Right atrium auricular region (tissue), 2 donors: ENCODE data around the gene BCAN. TPM values are rescaled to one million over a fixed set of nuclear protein-coding genes. Genes with fewer than 3 reads are reported as not detected.

Experiments
- DNase-seq: peaks from one replicate; pipeline ENCODE4 v3.0.0-alpha.2; 2019; ENCODE audit warnings: low spot score
- H3K27ac ChIP-seq, 2 donors: fragments of 200-600 bp; sonication (generic); 1 replicate in 1 of 2; 2 replicates in 1 of 2; pipeline ENCODE4 v1.5.1; 2016 to 2019
- H3K27me3 ChIP-seq, 2 donors: fragments of 200-600 bp; sonication (generic); one replicate each; pipeline versions ENCODE4 v1.5.1 to v1.6.0; 2017 to 2019
- H3K36me3 ChIP-seq: fragments of 200-600 bp; sonication (generic); one replicate; pipeline ENCODE4 v1.5.1; 2016
- H3K4me1 ChIP-seq, 2 donors: fragments of 200-600 bp; sonication (generic); one replicate each; pipeline versions ENCODE4 v1.5.1 to v1.6.0; 2017 to 2019
- H3K4me3 ChIP-seq, 2 donors: fragments of 200-600 bp; sonication (generic); 1 replicate in 1 of 2; 2 replicates in 1 of 2; pipeline ENCODE4 v1.5.1; 2017 to 2019; ENCODE audit warnings: mild to moderate bottlenecking in 1 of 2, moderate library complexity in 1 of 2
- H3K9me3 ChIP-seq, 2 donors: fragments of 200-600 bp; sonication (generic); one replicate each; pipeline ENCODE4 v1.5.1; 2019
- CTCF ChIP-seq, 2 donors: fragments of 200-600 bp; sonication (generic); IDR thresholded peaks; one replicate each; pipeline ENCODE4 v1.5.1; 2019; ENCODE audit warnings: antibody characterized with exemption in 2 of 2
- total RNA-seq, 2 donors: library from RNA; depleted of rRNA; stranded (reverse); fragments of >200 nt; gene quantifications; one replicate each; pipeline ENCODE4 v1.1.0, GENCODE V29; 2016

Gene BCAN
- total RNA-seq, 2 donors from 2014 or later, result not detected

DNA sequence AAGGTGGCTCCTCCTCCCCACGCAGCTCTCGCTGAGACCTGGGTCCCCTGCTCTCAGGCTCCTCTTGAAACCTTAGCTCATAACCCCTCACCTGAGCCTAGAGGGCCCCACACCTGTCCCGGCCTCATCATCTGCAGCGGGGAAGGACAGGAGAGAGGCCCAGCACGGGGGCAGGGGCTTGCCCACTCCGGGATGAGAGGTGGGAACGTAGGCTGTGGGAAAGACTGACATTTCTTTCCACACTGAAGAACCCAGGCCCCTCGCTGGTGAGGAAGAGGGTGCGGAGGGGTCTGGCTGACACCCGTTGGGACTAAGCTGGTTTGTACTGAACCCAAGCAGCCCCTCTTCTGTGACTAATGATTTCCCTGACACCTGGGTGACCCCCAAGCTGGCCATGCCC is 49.3 kb downstream of the BCAN start:
- peaks cover 0 to 24% of the 10 kb centered on the region in 2 donors for H3K4me1 ChIP-seq
- no peak for TF ChIP-seq CTCF (IDR thresholded peaks at IDR 0.05)
- no peak for DNase-seq
- no peaks in the 10 kb centered on the region for H3K9me3 ChIP-seq
- no peak overlapping the region for H3K4me3 ChIP-seq
- no peak overlapping the region for H3K27ac ChIP-seq
- peaks cover 0 to 5% of the 10 kb centered on the region in 2 donors for H3K27me3 ChIP-seq
- no peaks in the 10 kb centered on the region for H3K36me3 ChIP-seq

DNA sequence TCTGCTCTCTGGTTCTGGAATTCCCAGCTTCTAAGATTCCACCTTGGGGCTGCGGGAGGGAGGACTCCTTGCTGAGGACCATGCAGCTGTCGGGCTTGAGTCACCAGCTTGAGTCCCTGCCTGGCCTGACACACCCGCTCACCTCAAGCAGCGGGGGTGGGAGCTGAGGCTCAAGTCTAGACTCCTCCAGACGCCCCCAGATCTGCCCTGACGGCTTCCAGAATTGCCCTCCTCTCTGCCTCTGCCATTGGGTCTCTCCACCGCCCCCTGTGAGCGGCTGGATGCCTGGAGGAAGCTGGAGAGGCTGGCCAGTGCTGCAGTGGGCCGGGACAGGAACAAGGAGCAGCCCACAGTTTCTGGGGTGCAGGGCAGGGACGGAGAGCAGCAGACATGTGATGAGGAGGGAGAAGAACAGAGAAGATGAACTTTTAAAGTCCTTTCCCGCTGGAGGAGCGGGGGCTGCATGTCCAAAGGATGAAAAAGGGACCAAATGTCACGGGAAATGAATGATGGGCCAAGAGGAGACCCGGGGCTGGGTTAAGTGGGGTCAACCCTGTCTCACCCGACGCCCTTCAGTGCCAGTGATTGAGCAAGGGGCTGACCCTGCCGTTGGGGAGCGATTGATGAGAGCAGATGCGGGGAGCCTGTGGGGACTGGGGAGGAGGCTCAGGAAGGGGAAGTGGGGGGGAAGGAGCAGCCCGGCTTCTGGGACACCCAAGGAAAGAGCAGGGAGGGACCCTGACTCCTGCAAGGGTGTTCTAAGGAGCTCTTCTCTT is 49.9 kb downstream of the BCAN start:
- TF ChIP-seq CTCF (IDR thresholded peaks at IDR 0.05), result no peak
- H3K4me3 ChIP-seq, result no peak overlapping the region
- peaks cover 0 to 5% of the 10 kb centered on the region in 2 donors for H3K27me3 ChIP-seq
- no peaks in the 10 kb centered on the region for H3K36me3 ChIP-seq
- H3K9me3 ChIP-seq, result no peaks in the 10 kb centered on the region
- H3K27ac ChIP-seq, result no peak overlapping the region
- H3K4me1 ChIP-seq, result peaks cover 0 to 24% of the 10 kb centered on the region in 2 donors
- no peak for DNase-seq

DNA sequence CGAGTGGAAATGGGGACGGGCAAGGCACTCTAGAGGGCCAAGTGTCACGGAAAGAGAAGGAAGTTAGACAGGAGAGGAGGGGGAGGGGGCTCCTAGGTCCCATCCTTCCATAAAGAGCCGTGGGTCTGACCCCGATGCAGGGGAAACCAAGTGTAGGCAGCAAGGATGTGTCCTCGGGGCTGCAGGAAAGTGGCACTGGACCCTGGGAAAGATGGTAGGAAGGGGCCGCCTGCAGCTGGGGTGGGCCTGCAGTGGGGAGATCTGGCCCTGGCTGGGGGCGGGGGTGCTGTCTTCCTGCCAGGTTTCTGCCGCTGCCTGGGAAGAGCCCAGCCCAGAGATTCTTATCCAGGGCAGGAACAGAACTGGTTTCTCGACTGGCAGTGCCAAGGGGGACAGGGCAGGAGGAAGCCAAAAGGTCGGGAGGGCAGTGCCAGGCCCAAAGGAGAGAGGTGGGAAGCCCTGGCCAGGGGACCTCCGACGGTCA is 50.6 kb downstream of the BCAN start:
- Histone ChIP-seq H3K36me3 (no peaks in the 10 kb centered on the region), H3K4me3 (no peak overlapping the region), H3K27me3 (peaks cover 0 to 5% of the 10 kb centered on the region in 2 donors), H3K27ac (no peak overlapping the region), H3K4me1 (peaks cover 0 to 24% of the 10 kb centered on the region in 2 donors), H3K9me3 (no peaks in the 10 kb centered on the region)
- no peak for TF ChIP-seq CTCF (IDR thresholded peaks at IDR 0.05)
- DNase-seq, result no peak

DNA sequence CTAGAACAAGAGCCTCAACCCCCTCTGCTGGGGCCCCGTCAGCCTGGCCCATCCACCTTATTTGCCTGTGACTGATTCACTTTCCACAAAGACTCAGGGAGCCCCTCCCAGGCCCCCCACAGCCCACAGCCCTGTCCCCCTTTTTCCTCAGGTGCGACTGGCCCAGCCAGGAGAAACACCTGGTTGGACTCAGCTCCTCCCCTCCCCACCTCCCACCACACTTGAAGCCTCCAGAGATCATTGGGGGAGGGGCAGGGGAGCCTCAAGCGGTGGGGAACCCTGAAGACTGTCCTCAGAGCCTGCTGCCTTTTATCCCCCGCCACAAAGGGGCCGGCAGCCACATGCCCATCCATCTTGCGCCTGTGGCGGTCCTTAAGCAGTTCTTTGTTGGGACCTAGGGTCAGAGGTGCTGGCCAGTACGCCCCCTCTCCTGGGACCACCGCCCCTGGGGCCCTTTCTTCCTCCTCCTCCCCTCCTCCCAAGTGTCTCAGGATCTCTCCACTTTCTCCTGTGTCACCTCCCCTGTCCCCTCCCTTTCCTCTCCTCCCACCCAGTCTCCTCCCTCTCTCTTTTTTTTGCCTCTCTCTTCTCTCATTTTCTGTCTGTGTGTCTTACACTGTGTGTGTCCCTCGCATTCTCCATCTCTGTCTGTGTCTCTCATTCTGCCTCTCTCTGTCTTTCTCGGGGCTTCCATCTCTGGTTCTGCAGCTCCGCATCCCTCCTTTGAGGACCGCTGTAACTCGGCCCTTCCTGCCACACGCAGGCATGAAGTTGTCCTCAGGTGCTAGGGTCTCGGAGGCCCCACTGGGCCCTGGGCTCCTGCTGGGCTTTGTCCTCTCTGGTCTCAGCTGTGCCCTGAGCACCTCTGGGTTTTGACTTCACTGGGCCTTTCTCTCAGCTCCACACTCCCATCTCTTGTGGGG is 51.3 kb downstream of the BCAN start:
- Histone ChIP-seq H3K4me1 (peaks cover 0 to 24% of the 10 kb centered on the region in 2 donors), H3K4me3 (no peak overlapping the region), H3K27me3 (peaks cover 0 to 5% of the 10 kb centered on the region in 2 donors), H3K27ac (no peak overlapping the region), H3K36me3 (no peaks in the 10 kb centered on the region), H3K9me3 (no peaks in the 10 kb centered on the region)
- no peak for TF ChIP-seq CTCF (IDR thresholded peaks at IDR 0.05)
- DNase-seq, result no peak

GRCh38 chr1:156693848-156694689 is 52.2 kb downstream of the BCAN start:
- Histone ChIP-seq H3K9me3 (no peaks in the 10 kb centered on the region), H3K27me3 (peaks cover 0 to 5% of the 10 kb centered on the region in 2 donors), H3K4me3 (no peak overlapping the region), H3K27ac (no peak overlapping the region), H3K36me3 (no peaks in the 10 kb centered on the region), H3K4me1 (peaks cover 0 to 21% of the 10 kb centered on the region in 2 donors)
- TF ChIP-seq CTCF (IDR thresholded peaks at IDR 0.05), result no peak
- no peak for DNase-seq
